C1 segment of cervical spinal cord (tissue), 14 donors: Measurements from ENCODE around the gene KRT17.

Experiments
- DNase-seq, 14 donors: peaks; one replicate each; lab custom pipeline; 2025; lab: John Stamatoyannopoulos, UW

Gene KRT17

DNA sequence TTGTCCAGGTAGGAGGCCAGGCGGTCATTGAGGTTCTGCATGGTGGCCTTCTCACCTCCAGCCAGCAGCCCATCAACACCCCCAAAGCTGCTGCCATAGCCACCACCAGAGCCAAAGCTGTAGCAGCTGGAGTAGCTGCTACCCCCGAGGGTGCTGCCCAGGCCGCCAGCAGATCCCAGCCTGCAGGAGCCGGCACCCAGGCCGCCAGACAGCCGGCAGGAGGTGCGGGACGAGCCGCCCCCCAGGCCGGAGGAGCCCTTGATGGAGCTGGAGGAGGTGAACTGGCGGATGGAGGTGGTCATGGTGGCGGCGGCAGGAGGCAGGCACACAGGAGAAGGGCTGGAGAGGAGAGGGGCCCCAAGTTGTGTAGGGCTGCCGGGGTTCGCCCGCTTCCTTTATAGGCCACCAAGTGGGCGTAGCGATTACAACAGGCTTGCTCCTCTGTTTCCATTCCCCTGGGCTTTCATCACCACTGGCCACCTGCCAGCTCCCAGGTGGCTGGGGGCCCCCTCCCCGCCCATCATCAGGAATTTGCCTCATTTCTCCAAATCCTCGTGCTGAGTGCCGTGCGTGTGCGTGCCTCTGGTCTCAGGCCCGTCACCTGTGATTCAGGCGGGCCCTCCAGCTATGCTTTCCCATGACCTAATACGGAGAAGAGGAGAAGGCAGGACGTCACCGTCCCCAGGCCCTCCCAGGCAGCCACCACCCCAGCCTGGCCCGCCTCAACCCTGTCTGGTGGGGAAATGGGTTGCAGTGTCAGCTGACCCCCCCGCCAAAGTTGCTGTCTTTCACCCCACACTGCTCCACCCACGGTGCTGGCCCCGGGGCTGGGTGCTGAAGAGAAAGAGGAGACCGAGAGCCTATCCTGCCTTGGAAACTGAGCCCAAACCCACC is at the start of gene KRT17:
Gene KRT17, minus strand, starts transcription at position 368 of the 894 bp plus-strand sequence. Its CDS starts 66 bp downstream, at position 302.
- DNase-seq, result no peak

DNA sequence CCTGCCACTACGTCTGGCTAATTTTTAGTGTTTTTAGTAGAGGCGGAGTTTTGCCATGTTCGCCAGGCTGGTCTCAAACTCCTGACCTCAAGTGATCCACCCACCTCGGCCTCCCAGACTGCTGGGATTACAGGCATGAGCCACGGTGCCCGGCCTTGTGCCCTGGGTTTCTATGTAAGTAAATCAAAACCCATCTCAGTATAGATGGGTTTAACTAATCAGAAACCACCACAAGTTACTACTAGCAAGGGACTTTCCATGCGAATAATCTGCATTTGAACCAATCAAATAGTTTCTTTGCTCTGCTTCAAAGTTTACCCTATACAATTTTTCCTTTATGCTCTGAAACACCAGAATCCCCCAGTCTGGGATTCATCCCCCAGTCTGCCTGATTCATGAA is 47.8 kb upstream of the KRT17 start:
- DNase-seq, result no peak

GRCh38 chr17:41667280-41668041 is 43.1 kb upstream of the KRT17 start:
- DNase-seq, result no peak

DNA sequence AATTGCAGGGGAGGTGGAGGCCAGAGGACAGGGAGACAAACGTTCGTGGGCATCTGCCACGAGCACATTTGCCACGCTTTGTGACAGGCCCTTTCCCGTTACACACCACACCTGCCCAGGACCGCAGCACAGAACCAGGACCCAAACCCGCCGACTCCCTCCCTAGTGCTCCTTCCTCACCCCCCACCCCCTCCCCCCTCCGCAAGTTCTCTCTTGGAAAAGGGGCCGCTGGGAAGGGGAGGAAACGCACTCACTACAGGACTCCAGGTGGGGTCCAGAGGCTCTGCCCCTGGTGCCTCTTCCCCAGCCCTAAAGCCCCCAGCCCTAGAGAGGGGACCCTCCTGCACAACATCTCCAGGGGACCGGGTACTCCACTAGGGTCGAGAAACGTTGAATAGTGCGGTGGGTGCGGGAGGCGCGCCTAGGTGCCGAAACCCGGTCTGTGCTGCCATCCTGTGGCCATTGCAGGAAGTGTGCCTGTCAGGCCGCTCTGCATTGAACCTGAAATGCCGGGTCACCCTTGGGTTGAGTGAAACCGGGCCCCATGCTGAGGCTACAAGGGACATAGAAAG is 42.4 kb upstream of the KRT17 start:
- peak in 13 of 14 donors; percentile 38 to 83 (median 63) for DNase-seq

GRCh38 chr17:41666237-41666641 is 41.9 kb upstream of the KRT17 start:
- DNase-seq, result peak in 1 of 14 donors; percentile 40

DNA sequence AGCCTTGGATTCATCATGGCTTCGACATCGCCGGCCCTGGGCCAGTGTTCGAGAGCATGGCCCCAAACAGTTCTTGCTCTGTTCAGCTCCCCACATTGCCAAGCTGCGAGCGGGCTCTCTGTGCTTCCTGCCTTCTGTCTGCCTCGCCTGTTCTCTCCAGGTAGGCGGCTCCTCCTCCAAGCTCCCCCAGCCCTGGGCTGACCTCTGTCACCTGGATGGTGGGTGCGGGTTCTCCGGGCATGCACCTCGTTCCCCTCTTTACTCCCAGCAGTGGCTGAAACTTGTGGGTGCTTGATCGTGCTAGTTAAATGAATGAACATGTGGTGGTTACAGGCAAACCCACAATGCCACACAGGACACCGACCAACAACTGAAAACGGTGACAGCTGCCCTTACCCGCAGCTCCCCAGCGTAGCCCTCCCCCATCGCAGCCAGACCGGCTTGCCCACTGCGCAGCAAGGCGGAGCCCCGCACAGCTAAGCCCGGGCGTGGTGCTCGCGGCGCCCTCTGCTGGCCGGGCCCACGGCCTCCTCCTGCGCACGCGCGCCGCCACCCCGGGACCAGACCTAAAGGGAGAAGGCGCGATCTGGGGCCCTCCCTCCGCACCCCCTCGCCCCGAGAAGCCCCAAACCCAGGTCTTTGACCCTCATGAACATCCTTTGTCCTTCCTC is 41.3 kb upstream of the KRT17 start:
- peak in 13 of 14 donors; percentile 53 to 91 (median 70) for DNase-seq

- DNase-seq, result no peak
Measured at GRCh38 chr17:41664587-41665565, 40.5 kb upstream of the KRT17 start.

GRCh38 chr17:41664172-41664457 is 39.7 kb upstream of the KRT17 start:
- DNase-seq, result no peak

GRCh38 chr17:41663451-41664171 is 39.2 kb upstream of the KRT17 start:
- DNase-seq, result no peak

GRCh38 chr17:41660221-41660711 is 35.9 kb upstream of the KRT17 start:
- DNase-seq, result no peak

GRCh38 chr17:41659427-41660212 is 35.2 kb upstream of the KRT17 start:
- no peak for DNase-seq

GRCh38 chr17:41658846-41659245 is 34.5 kb upstream of the KRT17 start:
- DNase-seq, result no peak

DNA sequence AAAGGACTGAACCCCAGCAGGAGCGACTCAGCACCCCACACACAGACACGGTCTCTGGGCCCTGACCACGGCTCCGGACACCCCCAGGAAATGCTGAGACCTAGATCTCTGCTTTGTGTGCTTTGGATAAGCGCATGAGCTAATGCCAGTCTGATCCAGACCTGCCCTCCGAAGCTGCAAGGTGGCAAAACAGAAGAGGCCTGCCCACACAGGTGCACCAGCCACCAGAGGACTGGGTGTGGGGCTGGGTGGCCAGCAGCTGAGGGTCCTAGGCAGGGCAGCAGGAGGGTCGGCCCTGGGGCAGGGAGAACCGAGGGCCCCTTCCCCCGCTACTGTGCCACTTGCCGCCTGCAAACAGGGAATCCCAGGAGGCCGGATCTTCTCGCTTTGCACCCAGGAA is 33.6 kb upstream of the KRT17 start:
- DNase-seq, result no peak

- no peak for DNase-seq
Measured at GRCh38 chr17:41657176-41657754, 32.9 kb upstream of the KRT17 start.

DNA sequence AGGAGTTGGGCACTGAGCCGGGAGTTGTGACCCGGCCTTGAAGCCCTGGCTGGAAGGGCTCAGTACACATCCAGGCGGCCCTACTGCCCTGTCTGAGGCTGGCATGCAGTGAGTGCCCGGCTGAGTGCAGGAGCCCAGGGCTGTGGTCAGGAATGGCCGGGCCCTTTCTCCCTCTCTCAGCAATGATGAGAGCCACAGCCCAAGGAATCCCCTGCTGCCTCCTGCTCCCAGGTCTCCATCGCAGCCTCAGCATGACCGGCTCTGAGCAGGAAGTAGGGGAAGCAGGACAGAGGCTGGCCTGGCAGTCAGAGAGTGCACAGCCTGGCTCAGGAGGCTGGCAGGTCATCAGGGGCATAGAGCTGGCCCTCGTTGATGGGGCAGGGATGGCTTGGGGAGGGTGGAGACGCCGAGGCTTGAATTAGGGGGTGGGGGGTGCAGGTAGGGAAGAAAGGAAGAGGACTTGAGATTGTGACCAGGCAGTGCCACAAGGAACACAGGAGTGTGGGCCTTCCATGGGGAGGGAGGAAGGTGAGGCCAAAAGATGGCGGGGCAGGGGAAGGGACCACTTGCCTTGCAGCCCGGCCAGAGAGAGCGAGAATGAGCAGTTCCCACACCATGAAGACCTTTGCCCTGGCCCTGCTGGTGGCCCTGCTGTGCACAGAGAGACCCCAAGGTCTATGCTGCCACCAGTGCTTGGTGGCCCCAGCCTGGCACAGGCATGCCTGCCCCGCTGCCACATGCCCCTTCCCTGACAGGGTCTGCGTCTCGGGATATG is 32.1 kb upstream of the KRT17 start:
- DNase-seq, result no peak

- no peak for DNase-seq
Measured at GRCh38 chr17:41655611-41656111, 31.3 kb upstream of the KRT17 start.
